Subcutaneous abdominal adipose tissue (tissue), 5 donors: ENCODE results near the gene INPP5D.

Experiments used
- H3K27ac ChIP-seq: one replicate; pipeline ENCODE4 v1.7.0; 2013; ENCODE audit warnings: low read depth, mild to moderate bottlenecking, inconsistent platforms, low read length, moderate library complexity
- H3K27me3 ChIP-seq, 5 donors: one replicate each; pipeline ENCODE4 v1.7.0; 2013; ENCODE audit warnings: low read length in 5 of 5, inconsistent platforms in 1 of 5; ENCODE audit not compliant: control insufficient read depth in 5 of 5, insufficient read depth in 4 of 5
- H3K36me3 ChIP-seq, 5 donors: one replicate each; pipeline ENCODE4 v1.7.0; 2013; ENCODE audit warnings: low read length in 5 of 5; ENCODE audit not compliant: control insufficient read depth in 5 of 5, insufficient read depth in 5 of 5
- H3K4me1 ChIP-seq, 5 donors: one replicate each; pipeline ENCODE4 v1.7.0; 2013; ENCODE audit warnings: low read length in 5 of 5, mild to moderate bottlenecking in 3 of 5, moderate library complexity in 1 of 5; ENCODE audit not compliant: control insufficient read depth in 5 of 5, insufficient read depth in 5 of 5
- H3K4me3 ChIP-seq, 5 donors: one replicate each; pipeline ENCODE4 v1.7.0; 2013; ENCODE audit warnings: low read length in 5 of 5, low read depth in 1 of 5
- H3K9ac ChIP-seq, 5 donors: one replicate each; pipeline ENCODE4 v1.7.0; 2013; ENCODE audit warnings: low read length in 5 of 5, mild to moderate bottlenecking in 4 of 5, moderate library complexity in 3 of 5
- H3K9me3 ChIP-seq, 5 donors: one replicate each; pipeline ENCODE4 v1.7.0; 2013; ENCODE audit warnings: low read length in 5 of 5; ENCODE audit not compliant: control insufficient read depth in 5 of 5
- donor health status: healthy.
- donor health status: healthy.
- donor health status: healthy.
- donor health status: healthy.
- donor health status: healthy.

INPP5D gene

DNA sequence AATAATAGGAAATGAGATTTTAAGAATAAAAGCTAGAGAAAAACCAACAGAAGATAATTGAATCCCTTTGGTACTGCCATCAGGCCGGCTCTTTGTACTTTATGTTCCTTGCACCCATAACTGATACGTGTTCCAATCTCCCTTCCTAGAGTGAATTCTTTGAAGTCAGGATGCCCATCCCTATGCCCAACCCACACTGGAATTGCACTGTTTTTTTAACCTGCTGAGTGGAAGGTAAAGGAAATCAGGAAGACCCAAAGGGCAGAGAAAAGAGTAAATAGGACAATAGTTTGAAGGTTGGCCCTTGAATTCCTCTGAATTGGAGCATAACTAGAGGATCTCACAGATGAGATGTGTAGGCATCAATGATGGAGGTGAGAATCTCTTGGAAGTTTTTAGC is 187.0 kb downstream of the INPP5D start:
- H3K9ac ChIP-seq, result no peak overlapping the region
- no peak overlapping the region for H3K4me3 ChIP-seq
- H3K4me1 ChIP-seq, result peaks cover 0 to 9% (median 2%) of the 10 kb centered on the region in 5 donors
- H3K36me3 ChIP-seq, result no peaks in the 10 kb centered on the region
- no peaks in the 10 kb centered on the region for H3K27me3 ChIP-seq
- H3K9me3 ChIP-seq, result no peaks in the 10 kb centered on the region
- no peak overlapping the region for H3K27ac ChIP-seq

DNA sequence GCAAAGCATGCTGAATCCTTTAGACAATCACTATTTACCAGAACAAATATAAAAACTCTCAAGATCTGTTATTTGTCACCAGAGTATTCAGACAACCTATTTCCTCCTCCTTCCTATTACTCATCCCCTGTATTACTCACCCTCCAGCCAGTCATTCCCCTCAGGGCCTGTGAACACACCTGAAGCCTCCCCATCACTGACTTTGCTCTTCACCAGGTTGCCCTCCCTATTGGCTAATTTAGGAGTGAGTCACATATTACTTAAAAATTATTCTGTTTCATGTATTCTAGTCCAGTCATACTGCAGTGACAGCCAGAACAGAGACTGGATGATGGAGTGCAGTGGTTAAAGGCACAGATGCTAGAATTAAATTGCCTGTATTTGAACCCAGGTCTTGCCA is 187.6 kb downstream of the INPP5D start:
- no peak overlapping the region for H3K9ac ChIP-seq
- peaks cover 3 to 13% (median 8%) of the 10 kb centered on the region in 5 donors for H3K4me1 ChIP-seq
- H3K27ac ChIP-seq, result no peak overlapping the region
- H3K27me3 ChIP-seq, result no peaks in the 10 kb centered on the region
- no peak overlapping the region for H3K4me3 ChIP-seq
- no peaks in the 10 kb centered on the region for H3K9me3 ChIP-seq
- no peaks in the 10 kb centered on the region for H3K36me3 ChIP-seq

DNA sequence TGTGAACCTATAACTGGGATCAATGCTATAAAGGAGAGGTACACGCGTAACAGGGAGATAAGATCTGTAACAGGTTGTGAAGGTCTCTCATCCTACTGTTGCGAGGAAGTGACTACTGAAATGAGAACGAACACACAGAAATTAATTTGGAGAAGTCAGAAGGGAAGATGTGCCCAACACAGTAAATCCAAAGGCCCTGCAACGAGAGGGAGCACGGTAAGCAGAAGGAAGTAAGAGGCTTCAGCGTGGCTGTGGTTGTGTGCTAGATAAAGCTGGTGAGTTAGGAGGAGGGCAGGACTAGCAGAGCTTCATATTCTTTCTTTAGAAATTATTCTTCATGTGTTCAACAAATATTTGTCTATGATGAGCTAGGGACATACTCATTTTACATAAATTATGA is 188.9 kb downstream of the INPP5D start:
- peak overlapping the region in 1 of 5 donors; percentile 16 for H3K9ac ChIP-seq
- no peak overlapping the region for H3K4me3 ChIP-seq
- H3K27me3 ChIP-seq, result no peaks in the 10 kb centered on the region
- H3K36me3 ChIP-seq, result peaks cover 0 to 2% (median 0%) of the 10 kb centered on the region in 5 donors
- H3K4me1 ChIP-seq, result peaks cover 4 to 24% (median 18%) of the 10 kb centered on the region in 5 donors
- no peaks in the 10 kb centered on the region for H3K9me3 ChIP-seq
- H3K27ac ChIP-seq, result no peak overlapping the region

DNA sequence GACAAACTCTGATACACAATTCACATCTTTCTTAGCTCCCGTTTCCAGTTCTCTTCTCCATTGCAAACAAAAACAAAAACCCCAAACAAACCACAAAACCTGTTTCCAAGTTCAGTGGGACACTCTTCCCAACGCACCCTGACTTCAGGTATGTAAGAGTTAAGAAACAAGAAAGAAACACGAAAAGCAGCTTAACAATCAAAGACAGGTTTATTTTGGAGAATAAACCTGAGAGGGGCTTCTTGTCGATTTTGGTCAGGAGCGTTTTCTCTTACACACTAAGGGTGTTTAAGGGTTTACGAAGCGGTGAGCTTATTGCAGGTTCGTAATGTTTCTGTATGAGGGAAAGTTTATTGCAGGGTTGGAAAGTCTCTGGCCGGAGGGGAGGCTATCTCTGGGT is 190.4 kb downstream of the INPP5D start:
- Histone ChIP-seq H3K27me3 (no peaks in the 10 kb centered on the region), H3K36me3 (peaks cover 1 to 7% (median 3%) of the 10 kb centered on the region in 5 donors), H3K9ac (peak overlapping the region in 1 of 5 donors; percentile 86), H3K9me3 (no peaks in the 10 kb centered on the region), H3K4me1 (peaks cover 4 to 27% (median 19%) of the 10 kb centered on the region in 5 donors), H3K27ac (no peak overlapping the region), H3K4me3 (no peak overlapping the region)

DNA sequence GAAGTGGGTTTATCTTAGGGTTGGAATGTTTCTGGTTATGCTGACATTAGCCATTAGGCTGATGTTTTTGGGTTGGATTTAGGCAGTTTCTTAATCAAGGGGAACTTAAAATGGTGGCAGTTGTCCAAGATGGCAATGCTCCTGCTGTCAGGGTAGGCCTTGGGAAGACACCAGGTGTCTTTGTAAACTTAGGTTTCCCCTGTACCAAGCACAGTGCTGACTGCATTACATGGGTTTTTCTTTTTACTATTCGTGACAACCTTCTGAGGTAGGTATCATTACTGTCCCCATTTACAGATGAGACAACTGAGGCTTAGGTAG is 190.8 kb downstream of the INPP5D start:
- H3K4me3 ChIP-seq, result peak overlapping the region; percentile 46 to 93 (median 86)
- H3K9ac ChIP-seq, result peak overlapping the region in 4 of 5 donors; percentile 46 to 93 (median 85)
- H3K4me1 ChIP-seq, result peaks cover 4 to 27% (median 19%) of the 10 kb centered on the region in 5 donors
- H3K27ac ChIP-seq, result peak overlapping the region; percentile 74
- no peaks in the 10 kb centered on the region for H3K9me3 ChIP-seq
- H3K36me3 ChIP-seq, result peaks cover 2 to 7% (median 6%) of the 10 kb centered on the region in 5 donors
- no peaks in the 10 kb centered on the region for H3K27me3 ChIP-seq

DNA sequence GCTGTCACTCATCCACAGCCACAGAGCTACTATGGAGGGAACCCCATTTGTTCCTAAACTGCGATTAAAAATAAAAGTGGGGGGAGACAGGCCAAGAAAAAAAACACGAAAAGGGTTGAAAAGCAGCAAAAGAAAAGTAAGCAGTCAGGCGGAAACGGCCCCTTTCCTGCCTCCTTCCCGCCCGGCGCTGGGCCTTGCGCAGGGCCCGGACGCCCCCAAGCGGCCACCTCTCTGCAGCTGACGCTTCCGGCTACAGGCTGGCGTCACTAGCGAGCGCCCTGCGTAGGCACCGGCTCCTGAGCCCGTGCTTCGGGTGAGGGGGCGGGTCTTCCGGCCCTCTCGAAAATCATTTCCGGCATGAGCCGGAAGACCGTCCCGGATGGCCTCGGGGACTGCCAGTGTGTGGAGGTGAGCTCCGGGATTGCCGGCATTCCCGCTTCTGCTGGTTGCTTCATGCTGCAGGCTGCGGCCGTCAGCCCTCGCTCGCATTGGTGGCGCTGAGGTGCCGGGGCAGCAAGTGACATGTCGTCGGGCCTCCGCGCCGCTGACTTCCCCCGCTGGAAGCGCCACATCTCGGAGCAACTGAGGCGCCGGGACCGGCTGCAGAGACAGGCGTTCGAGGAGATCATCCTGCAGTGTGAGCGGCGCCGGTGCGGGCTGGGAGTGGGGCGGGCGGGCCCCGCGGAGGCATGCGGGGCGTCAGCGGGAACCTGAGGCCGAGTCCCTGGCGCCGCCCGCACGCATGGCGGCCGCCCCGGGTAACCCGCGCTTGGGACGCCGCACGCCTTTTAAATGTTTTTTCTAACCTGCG is 191.4 kb downstream of the INPP5D start, which contains the start of gene ATG16L1:
TSS of gene ATG16L1 (plus strand) at position 368 of the 811 bp plus-strand sequence. CDS start at position 523, 155 bp downstream.
- Histone ChIP-seq H3K36me3 (peaks cover 6 to 12% (median 8%) of the 10 kb centered on the region in 5 donors), H3K9ac (peak within 1 kb of the TSS; percentile 73 to 93 (median 84)), H3K9me3 (no peaks in the 10 kb centered on the region), H3K4me1 (peaks cover 4 to 27% (median 19%) of the 10 kb centered on the region in 5 donors), H3K27ac (peak within 1 kb of the TSS; percentile 74), H3K4me3 (peak within 1 kb of the TSS; percentile 81 to 94 (median 90)), H3K27me3 (no peaks in the 10 kb centered on the region)

DNA sequence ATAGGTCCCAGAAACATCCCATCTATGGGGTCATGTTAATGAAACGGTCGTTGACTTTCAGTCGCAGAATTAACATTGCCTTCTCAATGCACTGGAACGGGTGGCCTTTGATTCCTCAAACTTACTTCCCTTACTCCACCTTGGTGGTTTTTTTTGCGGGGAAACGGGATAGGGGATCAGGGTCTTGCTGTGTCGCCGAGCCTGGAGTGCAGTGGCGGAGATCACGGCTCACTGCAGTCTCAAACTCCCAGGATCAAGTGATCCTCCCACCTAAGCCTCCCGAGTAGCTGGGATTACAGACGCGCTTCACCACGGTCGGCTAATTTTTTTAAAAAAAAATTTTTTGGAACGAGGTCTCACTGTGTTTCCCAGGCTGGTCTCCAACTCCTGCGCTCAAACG is 192.1 kb downstream of the INPP5D start:
- Histone ChIP-seq H3K9ac (peak overlapping the region; percentile 73 to 93 (median 84)), H3K27ac (peak overlapping the region; percentile 74)

DNA sequence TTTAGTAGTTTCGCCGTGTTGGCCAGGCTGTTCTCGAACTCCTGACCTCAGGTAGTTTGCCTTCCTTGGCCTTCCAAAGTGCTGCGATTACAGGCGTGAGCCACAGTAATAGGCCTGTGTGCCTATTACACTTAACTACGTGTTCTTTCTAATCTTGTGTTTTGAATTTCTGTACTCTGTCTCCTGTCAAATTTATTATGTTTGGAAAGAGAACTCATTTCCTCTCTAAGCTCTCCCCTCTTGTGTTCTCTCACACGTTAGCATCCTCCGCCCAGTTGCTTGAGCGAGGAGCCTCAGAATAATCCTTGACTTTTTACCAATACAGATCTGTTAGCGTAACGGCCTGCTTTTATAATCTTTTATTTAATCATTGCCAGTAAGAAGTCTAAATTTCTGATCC is 195.0 kb downstream of the INPP5D start:
- Histone ChIP-seq H3K4me3 (no peak overlapping the region), H3K9ac (no peak overlapping the region), H3K36me3 (peaks cover 21 to 40% (median 38%) of the 10 kb centered on the region in 5 donors), H3K27ac (no peak overlapping the region), H3K9me3 (no peaks in the 10 kb centered on the region), H3K27me3 (no peaks in the 10 kb centered on the region), H3K4me1 (peaks cover 4 to 27% (median 19%) of the 10 kb centered on the region in 5 donors)

More for the DNA sequence above, 192.1 kb downstream of the INPP5D start:
- Histone ChIP-seq H3K27me3 (no peaks in the 10 kb centered on the region), H3K4me3 (peak overlapping the region; percentile 81 to 94 (median 90)), H3K4me1 (peaks cover 4 to 27% (median 19%) of the 10 kb centered on the region in 5 donors), H3K36me3 (peaks cover 9 to 19% (median 15%) of the 10 kb centered on the region in 5 donors), H3K9me3 (no peaks in the 10 kb centered on the region)

DNA sequence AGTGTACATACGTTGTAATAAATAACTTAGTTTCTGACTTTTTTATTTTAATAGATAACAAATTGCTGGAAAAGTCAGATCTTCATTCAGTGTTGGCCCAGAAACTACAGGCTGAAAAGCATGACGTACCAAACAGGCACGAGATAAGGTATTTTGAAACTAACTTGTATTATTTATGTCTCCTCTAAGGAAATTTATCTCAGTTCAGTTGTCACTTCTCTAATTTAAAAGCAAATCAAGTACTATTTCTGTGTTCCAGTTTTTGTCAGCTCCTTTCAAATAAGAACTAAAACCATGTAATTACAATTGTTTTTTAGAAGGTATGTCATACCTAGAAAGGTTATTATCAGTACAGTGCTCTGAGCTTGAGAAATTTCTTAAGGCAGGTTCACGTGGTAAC is 195.9 kb downstream of the INPP5D start:
- Histone ChIP-seq H3K9me3 (no peaks in the 10 kb centered on the region), H3K9ac (no peak overlapping the region), H3K36me3 (peaks cover 26 to 48% (median 44%) of the 10 kb centered on the region in 5 donors), H3K4me3 (no peak overlapping the region), H3K4me1 (peaks cover 4 to 24% (median 19%) of the 10 kb centered on the region in 5 donors), H3K27me3 (no peaks in the 10 kb centered on the region), H3K27ac (no peak overlapping the region)
